ENCODE data around the gene MYO1H. TPM values are rescaled to one million over a fixed set of nuclear protein-coding genes. Genes with fewer than 3 reads are reported as not detected.
"Not testable (repeated sequence)": the region's sequence is repeated elsewhere in the genome, so short reads cannot be mapped to it uniquely, and the experiment has no call there.

The MYO1H gene
- polyA plus RNA-seq, 1 experiment = not detected

DNA sequence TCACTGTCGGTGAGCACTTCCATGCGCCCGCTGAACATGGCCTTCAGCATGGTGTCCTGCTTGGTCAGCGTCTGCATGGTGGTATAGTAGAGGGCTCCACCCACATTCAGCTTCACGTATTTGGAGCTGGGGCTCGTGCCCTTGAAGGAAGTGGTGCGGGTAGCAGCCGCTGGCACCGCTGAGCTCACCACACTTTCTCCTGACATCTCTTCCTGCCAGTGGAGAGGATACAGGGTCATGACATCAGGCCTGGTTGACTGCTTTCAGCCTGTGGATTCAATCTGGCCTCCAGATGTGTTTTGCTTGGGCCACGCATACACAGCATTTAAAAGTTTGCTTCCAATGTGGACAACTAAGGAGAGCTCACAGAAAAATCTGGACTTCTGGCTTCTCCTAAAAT, 121.8 kb downstream of the MYO1H start:
- H3K4me3 ChIP-seq (ENCODE audit: low read depth, low read length) = no peak overlapping the region

GRCh38 chr12:109473006-109473405, 125.3 kb downstream of the MYO1H start:
- Histone ChIP-seq H3K27me3 (ENCODE audit: control insufficient read depth, insufficient read depth, low read length) (no peaks in the 10 kb centered on the region), H3K36me3 (ENCODE audit: control insufficient read depth, insufficient read depth, low read length) (peaks cover 25% of the 10 kb centered on the region), H3K4me3 (ENCODE audit: low read depth, low read length) (no peak overlapping the region)
- TF ChIP-seq, protein P1, sequence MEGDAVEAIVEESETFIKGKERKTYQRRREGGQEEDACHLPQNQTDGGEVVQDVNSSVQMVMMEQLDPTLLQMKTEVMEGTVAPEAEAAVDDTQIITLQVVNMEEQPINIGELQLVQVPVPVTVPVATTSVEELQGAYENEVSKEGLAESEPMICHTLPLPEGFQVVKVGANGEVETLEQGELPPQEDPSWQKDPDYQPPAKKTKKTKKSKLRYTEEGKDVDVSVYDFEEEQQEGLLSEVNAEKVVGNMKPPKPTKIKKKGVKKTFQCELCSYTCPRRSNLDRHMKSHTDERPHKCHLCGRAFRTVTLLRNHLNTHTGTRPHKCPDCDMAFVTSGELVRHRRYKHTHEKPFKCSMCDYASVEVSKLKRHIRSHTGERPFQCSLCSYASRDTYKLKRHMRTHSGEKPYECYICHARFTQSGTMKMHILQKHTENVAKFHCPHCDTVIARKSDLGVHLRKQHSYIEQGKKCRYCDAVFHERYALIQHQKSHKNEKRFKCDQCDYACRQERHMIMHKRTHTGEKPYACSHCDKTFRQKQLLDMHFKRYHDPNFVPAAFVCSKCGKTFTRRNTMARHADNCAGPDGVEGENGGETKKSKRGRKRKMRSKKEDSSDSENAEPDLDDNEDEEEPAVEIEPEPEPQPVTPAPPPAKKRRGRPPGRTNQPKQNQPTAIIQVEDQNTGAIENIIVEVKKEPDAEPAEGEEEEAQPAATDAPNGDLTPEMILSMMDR (IDR thresholded peaks at IDR 0.05; ENCODE audit: insufficient read depth, low read depth, low read length) = no peak
- POLR2A ChIA-PET = no interaction called here
- CTCF ChIA-PET = interaction anchor here (1.3 to 4.2 kb wide), 3 partner anchors 8 to 45 kb away, joined by 5 to 15 read pairs (median 13); no protein-coding TSS in a partner anchor
- DNase-seq (ENCODE audit: low read depth) = no peak

More for the DNA sequence above, 121.8 kb downstream of the MYO1H start:
- Histone ChIP-seq H3K27me3 (ENCODE audit: control insufficient read depth, insufficient read depth, low read length) (no peaks in the 10 kb centered on the region), H3K36me3 (ENCODE audit: control insufficient read depth, insufficient read depth, low read length) (peaks cover 37% of the 10 kb centered on the region)
- ChIA-PET CTCF (interaction anchor here (0.6 to 1.4 kb wide), 6 partner anchors 8 to 360 kb away, joined by 3 to 14 read pairs (median 4); no protein-coding TSS in a partner anchor), POLR2A (interaction anchor here (0.9 kb wide), 1 partner anchor 8 kb away, joined by 3 read pairs; no protein-coding TSS in a partner anchor)
- TF ChIP-seq, protein P1 (IDR thresholded peaks at IDR 0.05; ENCODE audit: insufficient read depth, low read depth, low read length) = no peak
- peak; percentile 44 for DNase-seq (ENCODE audit: low read depth)

GRCh38 chr12:109473526-109474270, 126.0 kb downstream of the MYO1H start:
- CTCF ChIA-PET = interaction anchor here (1.3 to 5.8 kb wide), 4 partner anchors 9 to 46 kb away, joined by 5 to 40 read pairs (median 14); no protein-coding TSS in a partner anchor
- DNase-seq (ENCODE audit: low read depth); H3K27me3 ChIP-seq (ENCODE audit: control insufficient read depth, insufficient read depth, low read length); H3K4me3 ChIP-seq (ENCODE audit: low read depth, low read length); POLR2A ChIA-PET: not testable (repeated sequence)
- H3K36me3 ChIP-seq (ENCODE audit: control insufficient read depth, insufficient read depth, low read length) = peaks cover 21% of the 10 kb centered on the region

GRCh38 chr12:109475121-109475520, 127.4 kb downstream of the MYO1H start:
- ChIA-PET POLR2A (interaction anchor here (1.9 kb wide), 1 partner anchor 12 kb away, joined by 11 read pairs; no protein-coding TSS in a partner anchor), CTCF (interaction anchor here (0.6 to 5.8 kb wide), 4 partner anchors 18 to 123 kb away, joined by 3 to 40 read pairs (median 10); no protein-coding TSS in a partner anchor)
- H3K4me3 ChIP-seq (ENCODE audit: low read depth, low read length) = peak overlapping the region; percentile 84
- TF ChIP-seq, protein P1 (IDR thresholded peaks at IDR 0.05; ENCODE audit: insufficient read depth, low read depth, low read length) = no peak
- H3K27me3 ChIP-seq (ENCODE audit: control insufficient read depth, insufficient read depth, low read length) = no peaks in the 10 kb centered on the region
- DNase-seq (ENCODE audit: low read depth) = no peak
- H3K36me3 ChIP-seq (ENCODE audit: control insufficient read depth, insufficient read depth, low read length) = peaks cover 15% of the 10 kb centered on the region

- no peak for DNase-seq (ENCODE audit: low read depth)
- Histone ChIP-seq H3K36me3 (ENCODE audit: control insufficient read depth, insufficient read depth, low read length) (peaks cover 12% of the 10 kb centered on the region), H3K4me3 (ENCODE audit: low read depth, low read length) (peak overlapping the region; percentile 84), H3K27me3 (ENCODE audit: control insufficient read depth, insufficient read depth, low read length) (no peaks in the 10 kb centered on the region)
- POLR2A ChIA-PET = interaction anchor here (1.9 kb wide), 1 partner anchor 13 kb away, joined by 11 read pairs; no protein-coding TSS in a partner anchor
- TF ChIP-seq, protein P1 (IDR thresholded peaks at IDR 0.05; ENCODE audit: insufficient read depth, low read depth, low read length) = 0 out of 2 replicates have a peak, but pooled peaks have one; percentile 4
- CTCF ChIA-PET = interaction anchor here (1.1 to 5.8 kb wide), 6 partner anchors 13 to 48 kb away, joined by 3 to 40 read pairs (median 4); no protein-coding TSS in a partner anchor
Measured at GRCh38 chr12:109475993-109476806, 128.5 kb downstream of the MYO1H start.
